Esophagus (tissue), 2 donors: ENCODE data around the gene FKBP3. TPM values are rescaled to one million over a fixed set of nuclear protein-coding genes. Genes with fewer than 3 reads are reported as not detected.

ENCODE experiments used
- H3K27ac ChIP-seq, 2 donors: one replicate each; pipeline ENCODE4 v1.5.1; 2013; ENCODE audit warnings: low read depth in 2 of 2, mild to moderate bottlenecking in 2 of 2, inconsistent platforms in 1 of 2, low read length in 1 of 2, moderate library complexity in 1 of 2
- H3K27me3 ChIP-seq, 2 donors: one replicate each; pipeline ENCODE4 v1.6.1; 2013; ENCODE audit warnings: low read length in 2 of 2, control low read depth in 1 of 2, mild to moderate bottlenecking in 1 of 2; ENCODE audit not compliant: insufficient read depth in 2 of 2, control insufficient read depth in 1 of 2
- H3K36me3 ChIP-seq, 2 donors: one replicate each; pipeline ENCODE4 v1.6.1; 2013; ENCODE audit warnings: low read length in 1 of 2; ENCODE audit not compliant: control insufficient read depth in 2 of 2, insufficient read depth in 2 of 2
- H3K4me1 ChIP-seq, 2 donors: one replicate each; pipeline ENCODE4 v1.6.1; 2013; ENCODE audit warnings: low read length in 1 of 2; ENCODE audit not compliant: control insufficient read depth in 2 of 2, insufficient read depth in 2 of 2
- H3K4me3 ChIP-seq, 2 donors: one replicate each; pipeline ENCODE4 v1.5.1; 2013; ENCODE audit warnings: low read length in 2 of 2, mild to moderate bottlenecking in 2 of 2, low read depth in 1 of 2, moderate library complexity in 1 of 2
- H3K9me3 ChIP-seq, 2 donors: one replicate each; pipeline ENCODE4 v1.6.1; 2013; ENCODE audit warnings: mild to moderate bottlenecking in 2 of 2, low read depth in 1 of 2, low read length in 1 of 2, moderate library complexity in 1 of 2; ENCODE audit not compliant: control insufficient read depth in 2 of 2, insufficient read depth in 1 of 2
- WGBS, 2 donors: extraction: QIAGEN DNeasy Blood & Tissue Kit; methylation state at CpG; one replicate each; pipeline ENCODE4 v1.1.7; 2013; 5-methylcytosine and 5-hydroxymethylcytosine counted together
- polyA plus RNA-seq, 2 donors: library from polyadenylated mRNA; stranded (reverse); fragments of 200-250 nt; gene quantifications; one replicate each; pipeline ENCODE4 v1.2.3, GENCODE V29; 2013
- donor health status: healthy with polysubstance abuse.
- donor health status: Bipolar disorder and iron deficiency.

The FKBP3 gene
- polyA plus RNA-seq, 2 donors: 68.2 to 87.1 TPM

- H3K27ac ChIP-seq: no peak overlapping the region
- H3K9me3 ChIP-seq: no peaks in the 10 kb centered on the region
- no peaks in the 10 kb centered on the region for H3K4me1 ChIP-seq
- 97 to 98% methylated on average over 6 of the region's 6 CpGs for WGBS, 2 donors
- no peaks in the 10 kb centered on the region for H3K36me3 ChIP-seq
- no peaks in the 10 kb centered on the region for H3K27me3 ChIP-seq
- H3K4me3 ChIP-seq: no peak overlapping the region
These were observed 62.2 kb downstream of the FKBP3 start for GRCh38 chr14:45072126-45072525.

GRCh38 chr14:45070215-45070614, 64.1 kb downstream of the FKBP3 start:
- 96 to 100% methylated on average over 1 of the region's 1 CpG for WGBS, 2 donors
- Histone ChIP-seq H3K36me3 (no peaks in the 10 kb centered on the region), H3K9me3 (no peaks in the 10 kb centered on the region)

GRCh38 chr14:45068396-45068795, 65.9 kb downstream of the FKBP3 start:
- Histone ChIP-seq H3K4me3 (no peak overlapping the region), H3K27me3 (no peaks in the 10 kb centered on the region), H3K4me1 (no peaks in the 10 kb centered on the region), H3K27ac (no peak overlapping the region), H3K36me3 (no peaks in the 10 kb centered on the region), H3K9me3 (no peaks in the 10 kb centered on the region)
- whole genome bisulfite sequencing, 2 donors: 88 to 90% methylated on average over 3 of the region's 3 CpGs

More at GRCh38 chr14:45070215-45070614, 64.1 kb downstream of the FKBP3 start:
- Histone ChIP-seq H3K4me1 (no peaks in the 10 kb centered on the region), H3K4me3 (no peak overlapping the region), H3K27ac (no peak overlapping the region), H3K27me3 (no peaks in the 10 kb centered on the region)

GRCh38 chr14:45066667-45067066, 67.6 kb downstream of the FKBP3 start:
- H3K27me3 ChIP-seq: no peaks in the 10 kb centered on the region
- no peaks in the 10 kb centered on the region for H3K4me1 ChIP-seq
- no peaks in the 10 kb centered on the region for H3K36me3 ChIP-seq
- H3K9me3 ChIP-seq: no peaks in the 10 kb centered on the region
- H3K27ac ChIP-seq: no peak overlapping the region
- 96% methylated on average over 3 of the region's 3 CpGs for WGBS, 2 donors
- no peak overlapping the region for H3K4me3 ChIP-seq

GRCh38 chr14:45065956-45066355, 68.3 kb downstream of the FKBP3 start:
- no peak overlapping the region for H3K4me3 ChIP-seq
- H3K27ac ChIP-seq: no peak overlapping the region
- no peaks in the 10 kb centered on the region for H3K36me3 ChIP-seq
- H3K9me3 ChIP-seq: no peaks in the 10 kb centered on the region
- H3K27me3 ChIP-seq: no peaks in the 10 kb centered on the region
- WGBS, 2 donors: 82 to 88% methylated on average over 2 of the region's 2 CpGs
- H3K4me1 ChIP-seq: no peaks in the 10 kb centered on the region

Other genes starting within 250 kb of the FKBP3 start
- 1 to 10 TPM; 2.3 to 2.6 TPM for gene KLHL28, start 172.5 kb downstream of the FKBP3 start, polyA plus RNA-seq
- gene TOGARAM1, start 172.3 kb downstream of the FKBP3 start, polyA plus RNA-seq: 1 to 10 TPM; 3.0 to 3.1 TPM
- 10 to 100 TPM; 11.8 to 32.4 TPM for gene PRPF39, start 50.4 kb downstream of the FKBP3 start, polyA plus RNA-seq
- 1 to 10 TPM; 1.7 to 5.5 TPM for gene FANCM, start 1.4 kb upstream of the FKBP3 start, polyA plus RNA-seq
- gene MIS18BP1, start 118.7 kb upstream of the FKBP3 start, polyA plus RNA-seq: 1 to 10 TPM; 5.2 to 7.5 TPM